ENCODE measurements around the gene CPB2. TPM values are rescaled to one million over a fixed set of nuclear protein-coding genes. Genes with fewer than 3 reads are reported as not detected.

CPB2 gene
- polyA plus RNA-seq (ENCODE audit: insufficient read length) = 0.27 TPM
- long read RNA-seq, donor 1 = 0 reads
- long read RNA-seq, donor 2 = 0 reads
- long read RNA-seq, donor 3 = 0 reads
- long read RNA-seq, donor 4 = 0 reads
- long read RNA-seq, donor 5 = 0 reads
- long read RNA-seq, donor 6 = 0 reads
- long read RNA-seq, donor 7 = 0 reads
- long read RNA-seq, donor 8 = 0 reads

- DNase-seq = no peak
These were observed at the start of gene CPB2 for GRCh38 chr13:46104868-46105267. CPB2 (minus strand) TSS chr13:46105033; CDS start chr13:46105009, 24 bp downstream.

GRCh38 chr13:46154136-46154801 is 49.4 kb upstream of the CPB2 start:
- peak; percentile 51 for DNase-seq

- no peak for DNase-seq
These were observed 47.9 kb upstream of the CPB2 start for GRCh38 chr13:46152627-46153328.

- DNase-seq = no peak
These were observed 45.4 kb upstream of the CPB2 start for GRCh38 chr13:46150134-46150693.

GRCh38 chr13:46149272-46150133 is 44.7 kb upstream of the CPB2 start:
- no peak for DNase-seq

GRCh38 chr13:46146898-46147297 is 42.1 kb upstream of the CPB2 start:
- DNase-seq = no peak

GRCh38 chr13:46145950-46146349 is 41.1 kb upstream of the CPB2 start:
- DNase-seq = no peak

- no peak for DNase-seq
These were observed 40.3 kb upstream of the CPB2 start for GRCh38 chr13:46145135-46145534.

GRCh38 chr13:46143184-46143701 is 38.4 kb upstream of the CPB2 start:
- DNase-seq = no peak

GRCh38 chr13:46142776-46143175 is 37.9 kb upstream of the CPB2 start:
- no peak for DNase-seq

- DNase-seq = no peak
These were observed 35.2 kb upstream of the CPB2 start for GRCh38 chr13:46140044-46140443.

GRCh38 chr13:46137627-46138317 is 32.9 kb upstream of the CPB2 start:
- no peak for DNase-seq

GRCh38 chr13:46136688-46137087 is 31.9 kb upstream of the CPB2 start:
- no peak for DNase-seq

GRCh38 chr13:46134961-46135522 is 30.2 kb upstream of the CPB2 start:
- peak; percentile 84 for DNase-seq

GRCh38 chr13:46134494-46134893 is 29.7 kb upstream of the CPB2 start:
- DNase-seq = no peak

GRCh38 chr13:46132109-46132508 is 27.3 kb upstream of the CPB2 start:
- DNase-seq = no peak

GRCh38 chr13:46131705-46132104 is 26.9 kb upstream of the CPB2 start:
- DNase-seq = no peak

- DNase-seq = no peak
These were observed 25.3 kb upstream of the CPB2 start for GRCh38 chr13:46129955-46130618.

- DNase-seq = no peak
These were observed 24.3 kb upstream of the CPB2 start for GRCh38 chr13:46129124-46129523.

GRCh38 chr13:46127358-46128023 is 22.7 kb upstream of the CPB2 start:
- no peak for DNase-seq
